ENCODE data around the gene OR6B3.

Gene OR6B3

GRCh38 chr2:240053173-240054155 lies at the start of gene OR6B3:
TSS of gene OR6B3 (minus strand) at chr2:240053521.
- Mint-ChIP-seq H3K4me3 (no peak within 1 kb of the TSS), H3K27me3 (peaks cover 60% of the 10 kb centered on the region), H3K9me3 (no peaks in the 10 kb centered on the region), H3K4me1 (no peaks in the 10 kb centered on the region), H3K36me3 (no peaks in the 10 kb centered on the region), H3K27ac (no peak within 1 kb of the TSS)
- CTCF ChIA-PET, result no interaction called here
- DNase-seq, result no peak

GRCh38 chr2:240098349-240098748 lies 45.0 kb upstream of the OR6B3 start:
- Mint-ChIP-seq H3K36me3 (no peaks in the 10 kb centered on the region), H3K4me3 (no peak overlapping the region), H3K9me3 (no peaks in the 10 kb centered on the region), H3K27me3 (peaks cover 64% of the 10 kb centered on the region), H3K27ac (no peak overlapping the region), H3K4me1 (no peaks in the 10 kb centered on the region)
- CTCF ChIA-PET, result no interaction called here
- DNase-seq, result no peak

- H3K9me3 Mint-ChIP-seq, result no peaks in the 10 kb centered on the region
- peaks cover 68% of the 10 kb centered on the region for H3K27me3 Mint-ChIP-seq
- no peak for DNase-seq
- H3K36me3 Mint-ChIP-seq, result no peaks in the 10 kb centered on the region
- no peak overlapping the region for H3K4me3 Mint-ChIP-seq
- no peak overlapping the region for H3K27ac Mint-ChIP-seq
- CTCF ChIA-PET, result no interaction called here
- H3K4me1 Mint-ChIP-seq, result no peaks in the 10 kb centered on the region
Observed at GRCh38 chr2:240095556-240096523, 42.5 kb upstream of the OR6B3 start.

GRCh38 chr2:240089306-240089705 lies 36.0 kb upstream of the OR6B3 start:
- Mint-ChIP-seq H3K9me3 (peaks cover 13% of the 10 kb centered on the region), H3K36me3 (no peaks in the 10 kb centered on the region), H3K27ac (no peak overlapping the region), H3K27me3 (peaks cover 27% of the 10 kb centered on the region), H3K4me1 (no peaks in the 10 kb centered on the region), H3K4me3 (no peak overlapping the region)
- no peak for DNase-seq
- CTCF ChIA-PET, result no interaction called here

- Mint-ChIP-seq H3K36me3 (no peaks in the 10 kb centered on the region), H3K27me3 (peaks cover 23% of the 10 kb centered on the region), H3K27ac (no peak overlapping the region), H3K9me3 (peaks cover 13% of the 10 kb centered on the region), H3K4me1 (no peaks in the 10 kb centered on the region), H3K4me3 (no peak overlapping the region)
- CTCF ChIA-PET, result no interaction called here
- no peak for DNase-seq
Observed at GRCh38 chr2:240086563-240086962, 33.2 kb upstream of the OR6B3 start.

GRCh38 chr2:240078631-240079030 lies 25.3 kb upstream of the OR6B3 start:
- Mint-ChIP-seq H3K9me3 (peaks cover 10% of the 10 kb centered on the region), H3K27ac (no peak overlapping the region), H3K27me3 (peaks cover 9% of the 10 kb centered on the region), H3K4me1 (no peaks in the 10 kb centered on the region), H3K4me3 (no peak overlapping the region), H3K36me3 (no peaks in the 10 kb centered on the region)
- no peak for DNase-seq
- CTCF ChIA-PET, result no interaction called here

GRCh38 chr2:240077442-240077841 lies 24.1 kb upstream of the OR6B3 start:
- DNase-seq, result no peak
- H3K27ac Mint-ChIP-seq, result no peak overlapping the region
- peaks cover 10% of the 10 kb centered on the region for H3K27me3 Mint-ChIP-seq
- H3K9me3 Mint-ChIP-seq, result peaks cover 10% of the 10 kb centered on the region
- H3K4me1 Mint-ChIP-seq, result no peaks in the 10 kb centered on the region
- CTCF ChIA-PET, result no interaction called here
- no peaks in the 10 kb centered on the region for H3K36me3 Mint-ChIP-seq
- no peak overlapping the region for H3K4me3 Mint-ChIP-seq

GRCh38 chr2:240074545-240074944 lies 21.2 kb upstream of the OR6B3 start:
- H3K9me3 Mint-ChIP-seq, result peaks cover 10% of the 10 kb centered on the region
- no peak overlapping the region for H3K4me3 Mint-ChIP-seq
- peaks cover 16% of the 10 kb centered on the region for H3K27me3 Mint-ChIP-seq
- CTCF ChIA-PET, result no interaction called here
- no peaks in the 10 kb centered on the region for H3K4me1 Mint-ChIP-seq
- H3K36me3 Mint-ChIP-seq, result no peaks in the 10 kb centered on the region
- H3K27ac Mint-ChIP-seq, result no peak overlapping the region
- DNase-seq, result no peak

GRCh38 chr2:240070907-240071306 lies 17.6 kb upstream of the OR6B3 start:
- Mint-ChIP-seq H3K27me3 (peaks cover 23% of the 10 kb centered on the region), H3K27ac (no peak overlapping the region), H3K4me3 (no peak overlapping the region), H3K36me3 (no peaks in the 10 kb centered on the region), H3K4me1 (no peaks in the 10 kb centered on the region), H3K9me3 (no peaks in the 10 kb centered on the region)
- CTCF ChIA-PET, result interaction anchor here (1.2 kb wide), 1 partner anchor 9 kb away, joined by 3 read pairs; no protein-coding TSS in a partner anchor
- DNase-seq, result no peak

GRCh38 chr2:240069829-240070228 lies 16.5 kb upstream of the OR6B3 start:
- no peak for DNase-seq
- no peak overlapping the region for H3K4me3 Mint-ChIP-seq
- H3K9me3 Mint-ChIP-seq, result no peaks in the 10 kb centered on the region
- no peak overlapping the region for H3K27ac Mint-ChIP-seq
- H3K27me3 Mint-ChIP-seq, result peaks cover 23% of the 10 kb centered on the region
- H3K4me1 Mint-ChIP-seq, result no peaks in the 10 kb centered on the region
- CTCF ChIA-PET, result no interaction called here
- no peaks in the 10 kb centered on the region for H3K36me3 Mint-ChIP-seq

GRCh38 chr2:240068193-240068592 lies 14.9 kb upstream of the OR6B3 start:
- no peak overlapping the region for H3K4me3 Mint-ChIP-seq
- H3K27ac Mint-ChIP-seq, result no peak overlapping the region
- H3K9me3 Mint-ChIP-seq, result no peaks in the 10 kb centered on the region
- peaks cover 17% of the 10 kb centered on the region for H3K27me3 Mint-ChIP-seq
- no peaks in the 10 kb centered on the region for H3K36me3 Mint-ChIP-seq
- no peak for DNase-seq
- no peaks in the 10 kb centered on the region for H3K4me1 Mint-ChIP-seq
- CTCF ChIA-PET, result no interaction called here

- Mint-ChIP-seq H3K27me3 (peaks cover 13% of the 10 kb centered on the region), H3K9me3 (no peaks in the 10 kb centered on the region), H3K4me1 (no peaks in the 10 kb centered on the region), H3K36me3 (no peaks in the 10 kb centered on the region), H3K27ac (no peak overlapping the region), H3K4me3 (no peak overlapping the region)
- DNase-seq, result no peak
- CTCF ChIA-PET, result interaction anchor here (1.1 kb wide), 1 partner anchor 84 kb away, joined by 4 read pairs; no protein-coding TSS in a partner anchor
Observed at GRCh38 chr2:240066489-240066888, 13.2 kb upstream of the OR6B3 start.

GRCh38 chr2:240064898-240065297 lies 11.6 kb upstream of the OR6B3 start:
- Mint-ChIP-seq H3K4me3 (no peak overlapping the region), H3K27me3 (peaks cover 21% of the 10 kb centered on the region), H3K9me3 (no peaks in the 10 kb centered on the region), H3K4me1 (no peaks in the 10 kb centered on the region), H3K36me3 (no peaks in the 10 kb centered on the region), H3K27ac (no peak overlapping the region)
- CTCF ChIA-PET, result interaction anchor here (3.5 kb wide), 1 partner anchor 78 kb away, joined by 15 read pairs; no protein-coding TSS in a partner anchor
- DNase-seq, result no peak

GRCh38 chr2:240060977-240061591 lies 7.8 kb upstream of the OR6B3 start:
- peak; percentile 60 for DNase-seq
- CTCF ChIA-PET, result interaction anchor here (0.9 to 4.3 kb wide), 10 partner anchors 10 to 1604 kb away, joined by 3 to 92 read pairs (median 3); partner anchors contain the start of genes COPS9 and OTOS
- Mint-ChIP-seq H3K4me3 (no peak overlapping the region), H3K4me1 (no peaks in the 10 kb centered on the region), H3K36me3 (no peaks in the 10 kb centered on the region), H3K27ac (no peak overlapping the region), H3K27me3 (peaks cover 33% of the 10 kb centered on the region), H3K9me3 (no peaks in the 10 kb centered on the region)
